Measurements from ENCODE around the gene XPC.

XPC gene

DNA sequence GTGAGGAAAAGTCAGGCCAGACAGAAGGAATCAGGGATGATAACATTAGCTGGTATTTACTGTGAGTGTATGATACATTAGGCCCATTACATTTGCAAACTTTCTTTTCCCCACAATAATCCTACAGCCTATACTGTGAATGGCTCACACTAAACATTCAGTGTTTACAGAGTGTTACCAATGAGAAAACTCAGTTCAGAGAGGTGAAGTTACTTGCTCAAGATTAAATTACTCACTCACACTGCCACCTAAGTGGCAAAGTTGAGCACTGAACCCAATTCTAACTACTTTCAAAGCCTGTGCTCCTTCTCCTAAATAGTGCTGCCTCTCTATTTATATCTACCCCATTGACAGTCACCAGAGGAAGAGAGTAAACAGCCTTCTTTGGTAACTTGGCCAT lies 8.5 kb downstream of the XPC start:
- DNase-seq = no peak

DNA sequence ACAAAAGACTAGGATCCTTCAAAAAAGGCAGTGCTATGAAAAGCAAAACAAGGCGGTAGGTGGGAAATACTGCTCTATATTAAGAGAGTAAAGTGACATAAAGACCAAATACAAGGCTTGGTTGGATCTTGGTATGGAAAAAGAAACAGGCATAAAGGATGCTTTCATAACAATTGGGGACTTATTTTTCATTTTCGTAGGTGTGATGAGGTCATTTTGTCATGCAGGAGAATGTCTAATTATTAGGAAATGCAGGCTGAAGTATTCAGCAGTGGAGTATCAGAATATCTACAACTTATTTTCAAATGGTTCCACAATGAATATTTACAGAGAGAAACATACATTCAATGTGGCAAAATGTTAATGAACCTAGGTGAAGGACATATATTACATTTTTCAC lies 9.0 kb downstream of the XPC start:
- DNase-seq = no peak

DNA sequence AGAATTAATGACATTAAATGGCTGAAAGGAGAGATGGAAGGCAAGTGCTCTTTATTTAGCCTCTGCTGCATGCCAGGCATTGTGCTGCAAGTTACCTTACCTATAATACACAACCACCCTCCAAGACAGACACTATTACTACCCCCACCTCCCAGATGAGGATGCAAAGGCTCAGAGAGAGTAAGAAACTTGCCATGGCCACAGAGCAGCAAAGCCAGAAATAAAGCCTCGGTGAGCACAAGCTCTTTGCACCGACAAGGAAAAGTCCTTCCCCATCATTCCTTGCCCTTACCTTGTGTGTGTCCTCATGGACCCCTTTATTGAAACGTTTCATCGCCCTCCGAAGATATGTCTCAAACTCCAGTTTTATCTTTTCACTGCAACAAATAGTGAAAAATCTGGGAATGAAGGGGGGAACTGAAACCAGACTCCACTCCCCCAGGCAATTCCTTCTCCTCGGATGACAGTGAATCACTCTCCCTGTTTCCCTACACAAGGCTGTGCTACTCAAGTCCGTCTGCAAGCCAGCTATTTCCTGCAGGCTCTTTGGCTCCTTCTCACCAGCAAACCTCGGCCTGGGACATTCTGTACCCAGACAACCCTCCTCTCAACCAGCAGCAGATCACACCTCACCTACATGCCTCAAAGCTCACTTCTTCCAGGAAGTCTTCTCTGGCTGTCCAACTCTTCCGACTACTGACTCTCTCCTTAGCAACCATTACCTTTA lies 11.4 kb downstream of the XPC start:
- no peak for DNase-seq

GRCh38 chr3:14162178-14162577 lies 16.2 kb downstream of the XPC start:
- DNase-seq = no peak

DNA sequence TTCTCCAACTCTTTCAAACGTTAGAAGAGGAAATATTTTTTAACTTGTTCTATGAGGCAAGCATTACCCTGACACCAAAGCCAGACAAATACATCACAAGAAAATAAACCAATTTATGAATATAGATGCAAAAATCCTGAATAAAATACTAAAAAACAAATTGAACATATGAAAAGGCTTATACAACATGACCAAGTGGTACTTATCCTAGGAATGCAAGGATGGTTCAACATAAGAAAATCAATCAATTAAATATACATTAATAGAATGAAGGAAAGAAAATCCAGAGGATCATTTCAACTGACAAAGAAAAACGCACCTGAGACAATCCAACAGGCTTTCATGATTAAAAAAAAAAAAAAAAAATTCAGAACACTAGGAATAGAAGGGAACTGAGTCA lies 17.1 kb downstream of the XPC start:
- no peak for DNase-seq

DNA sequence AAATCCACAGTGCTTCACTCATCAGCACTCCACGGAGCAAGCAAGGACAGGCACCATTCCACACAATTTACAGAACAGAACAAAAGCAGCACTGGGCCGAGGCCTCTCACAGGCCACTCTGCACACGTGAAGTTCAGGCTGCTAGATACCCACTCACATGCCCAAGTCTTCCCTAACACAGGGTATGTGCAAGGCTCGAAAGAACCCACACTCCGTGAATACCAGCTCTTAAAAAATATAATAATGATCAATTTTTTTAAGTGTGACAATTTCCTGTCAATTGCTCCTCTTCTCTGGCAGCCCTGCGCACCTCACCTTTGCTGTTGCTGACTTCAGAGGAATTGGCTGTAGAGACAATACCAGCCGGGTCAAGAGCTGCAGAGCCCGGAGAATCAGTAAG lies 19.0 kb downstream of the XPC start:
- no peak for DNase-seq

DNA sequence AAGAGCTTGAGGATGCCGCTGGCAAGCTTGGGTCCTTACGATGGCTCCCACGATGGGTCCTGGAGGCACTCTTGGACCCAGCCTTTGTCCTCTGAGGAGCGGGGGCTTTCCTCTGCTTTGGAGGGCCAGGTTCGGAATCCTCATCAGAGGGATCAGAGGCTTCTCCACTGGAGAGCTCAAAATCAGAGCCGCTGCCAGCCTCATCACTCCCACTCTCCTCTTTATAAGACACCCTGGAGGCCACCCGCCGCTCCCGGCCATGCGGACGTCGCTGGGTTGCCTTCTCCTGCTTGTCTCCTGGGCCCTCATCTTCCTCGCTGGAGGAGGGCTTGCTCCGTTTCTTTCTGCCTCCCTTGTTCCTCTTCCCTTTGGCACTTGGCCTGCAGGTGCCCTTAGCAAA lies 20.0 kb downstream of the XPC start:
- no peak for DNase-seq

GRCh38 chr3:14157951-14158350 lies 20.4 kb downstream of the XPC start:
- DNase-seq = no peak

- DNase-seq = no peak
These were observed 21.4 kb downstream of the XPC start for GRCh38 chr3:14156843-14157561.

DNA sequence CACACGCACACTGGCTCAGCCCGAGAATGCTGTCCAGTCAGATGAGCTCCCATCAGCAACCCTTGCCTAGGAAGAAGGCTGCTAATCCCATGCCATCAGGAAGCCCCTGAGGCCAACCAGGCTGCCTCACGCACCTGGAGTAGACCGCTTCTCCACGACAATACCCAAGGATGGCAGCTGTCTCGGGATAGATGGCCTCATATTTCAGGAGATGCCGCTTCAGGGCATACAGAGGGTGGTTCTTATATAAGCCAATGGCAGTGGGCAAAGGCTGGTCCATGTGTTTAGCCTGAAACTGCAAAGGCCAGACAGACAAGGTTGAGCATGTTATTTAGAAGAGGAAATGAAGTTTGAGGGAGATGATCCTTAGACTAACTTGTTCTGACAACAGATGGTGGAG lies 22.2 kb downstream of the XPC start:
- DNase-seq = no peak

DNA sequence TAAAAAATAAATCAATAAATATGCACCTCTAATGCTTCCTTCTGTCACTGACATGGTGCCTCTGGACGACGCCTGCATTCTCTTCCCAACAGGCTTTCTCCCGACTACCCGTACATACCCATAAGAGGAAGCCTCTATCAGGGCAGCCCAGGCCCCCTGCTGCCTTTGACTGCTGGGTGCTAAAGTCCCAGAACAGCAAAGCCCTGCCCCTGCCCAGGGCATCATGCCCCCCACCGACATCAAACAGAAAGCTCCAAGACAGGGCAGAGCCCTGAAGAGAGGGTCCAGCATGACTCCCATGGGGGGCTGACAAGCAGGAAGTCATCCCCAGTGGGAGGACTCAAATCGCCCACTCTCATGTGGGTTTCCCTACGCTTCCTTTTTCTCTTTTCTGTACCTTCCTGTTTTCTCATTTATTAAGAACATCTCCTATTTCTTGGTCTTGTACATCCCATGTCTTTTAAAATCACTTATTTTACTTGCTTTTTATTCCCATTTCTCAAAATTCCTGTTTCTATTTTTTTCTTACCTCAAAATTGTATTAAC lies 23.4 kb downstream of the XPC start:
- no peak for DNase-seq

DNA sequence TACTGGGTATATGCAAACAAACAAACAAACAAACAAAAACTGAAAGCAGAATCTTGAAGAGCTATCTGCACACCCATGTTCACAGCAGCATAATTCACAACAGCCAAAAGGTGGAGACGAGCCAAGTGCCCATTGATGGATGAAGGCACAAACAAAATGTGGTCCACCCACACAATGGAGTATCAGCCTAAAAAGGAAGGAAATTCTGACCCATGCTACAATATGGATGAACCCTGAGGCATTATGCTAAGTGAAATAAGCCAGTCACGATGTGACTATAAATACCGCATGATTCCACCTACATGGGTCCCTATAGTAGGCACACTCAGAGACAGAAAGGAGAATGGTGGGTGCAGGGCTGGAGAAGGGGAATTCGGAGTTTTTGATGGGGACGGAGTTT lies 24.1 kb downstream of the XPC start:
- no peak for DNase-seq

DNA sequence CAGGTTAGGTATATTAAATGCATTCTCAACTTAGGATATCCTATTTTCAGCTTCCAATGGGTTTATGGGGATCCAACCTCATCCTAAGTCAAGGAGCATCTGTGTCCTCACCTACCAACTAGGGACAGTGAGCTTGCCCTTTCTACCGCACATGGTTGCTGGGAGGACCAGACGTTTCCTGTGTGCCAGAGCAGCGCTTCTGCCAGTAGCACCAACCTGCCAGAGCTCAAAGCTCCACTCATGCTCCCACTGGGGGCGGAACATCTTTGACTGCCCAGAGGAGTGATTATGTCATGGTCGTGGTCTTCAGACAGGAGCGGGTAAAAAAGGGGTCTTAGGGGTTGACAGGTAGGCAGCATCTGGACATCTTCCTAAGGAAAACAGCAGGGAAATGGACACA lies 24.7 kb downstream of the XPC start:
- no peak for DNase-seq

- no peak for DNase-seq
These were observed 25.4 kb downstream of the XPC start for GRCh38 chr3:14152963-14153355.

DNA sequence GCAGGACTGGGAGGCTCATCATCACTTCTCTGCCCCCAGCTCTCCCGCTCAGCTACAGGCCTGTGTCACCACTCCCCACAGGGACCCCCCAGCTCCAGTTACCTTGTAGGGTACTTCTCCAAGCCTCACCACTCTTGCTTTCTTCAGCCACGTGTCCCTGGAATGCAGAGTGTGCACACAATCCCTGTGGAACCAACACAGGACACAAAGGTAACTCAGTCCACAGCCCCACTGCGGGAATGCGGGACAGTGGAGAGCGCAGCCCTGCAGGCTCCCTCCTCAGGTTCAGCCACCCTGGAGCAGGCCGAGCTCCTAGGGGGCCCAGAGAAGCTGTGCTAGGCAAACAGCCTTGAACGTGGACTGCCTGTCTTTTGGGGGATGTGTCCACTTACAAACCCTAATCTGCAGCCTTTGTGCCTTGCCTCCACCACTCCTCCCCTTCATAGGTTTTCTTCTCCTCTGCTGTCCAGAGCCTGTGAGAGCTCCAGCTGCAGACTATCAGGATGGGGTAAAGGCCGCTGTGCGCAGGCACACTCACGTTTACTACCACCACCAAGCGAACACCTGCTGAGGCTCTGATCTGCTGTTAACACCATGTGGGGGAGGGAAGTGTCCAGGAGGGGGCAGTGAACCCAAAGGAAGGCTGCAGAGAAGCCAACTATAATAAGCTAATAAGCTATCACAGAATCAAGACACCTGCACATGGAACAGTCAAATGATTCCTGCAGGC lies 26.0 kb downstream of the XPC start:
- DNase-seq = no peak

DNA sequence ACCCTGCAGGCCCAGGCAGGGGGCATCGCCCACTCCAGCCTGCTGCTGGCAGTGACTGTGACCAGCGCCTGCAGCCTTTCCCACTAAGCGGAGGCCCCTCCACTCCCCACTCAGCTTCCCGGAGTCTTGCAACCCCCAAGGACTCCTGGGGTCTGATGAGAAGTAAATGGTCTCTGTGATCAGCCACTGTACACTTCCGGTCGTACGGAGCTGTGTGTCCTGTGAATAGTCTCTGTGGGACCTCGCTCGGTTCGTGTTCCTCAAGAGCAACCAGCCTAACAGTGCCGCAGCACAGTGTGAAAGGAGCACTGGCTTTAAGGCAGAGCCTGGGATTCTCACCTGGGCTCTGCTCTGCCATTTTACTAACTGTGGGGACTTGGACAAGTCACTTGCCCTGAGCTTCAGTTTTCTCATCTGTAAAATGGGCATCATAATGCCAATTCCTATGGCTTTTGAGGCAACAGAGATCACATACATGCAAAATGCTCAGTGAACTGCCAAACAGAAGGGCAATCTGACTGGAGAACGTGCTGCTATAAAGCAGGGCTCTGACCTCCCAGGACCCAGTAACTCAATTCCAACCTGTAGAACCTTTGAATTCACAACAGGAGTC lies 26.8 kb downstream of the XPC start:
- DNase-seq = no peak

- DNase-seq = no peak
These were observed 27.7 kb downstream of the XPC start for GRCh38 chr3:14150491-14151230.

- no peak for DNase-seq
These were observed 28.3 kb downstream of the XPC start for GRCh38 chr3:14150078-14150477.

GRCh38 chr3:14148041-14148985 lies 30.1 kb downstream of the XPC start:
- no peak for DNase-seq

- DNase-seq = no peak
These were observed 30.8 kb downstream of the XPC start for GRCh38 chr3:14147617-14148016.

- DNase-seq = no peak
These were observed 31.4 kb downstream of the XPC start for GRCh38 chr3:14147066-14147435.

Data from stimulated activated CD4-positive, alpha-beta T cell treated with anti-CD3 and anti-CD28 coated beads, Interleukin-12 subunit alpha, Interleukin-12 subunit beta, amount 100 ng/mL, for 4 hours (primary cell).